Right atrium auricular region (tissue), 2 donors: ENCODE data around the gene PNISR. TPM values are rescaled to one million over a fixed set of nuclear protein-coding genes. Genes with fewer than 3 reads are reported as not detected.

Source experiments
- DNase-seq: peaks from one replicate; pipeline ENCODE4 v3.0.0-alpha.2; 2019; ENCODE audit warnings: low spot score
- H3K27ac ChIP-seq, 2 donors: fragments of 200-600 bp; sonication (generic); 1 replicate in 1 of 2; 2 replicates in 1 of 2; pipeline ENCODE4 v1.5.1; 2016 to 2019
- H3K27me3 ChIP-seq, 2 donors: fragments of 200-600 bp; sonication (generic); one replicate each; pipeline versions ENCODE4 v1.5.1 to v1.6.0; 2017 to 2019
- H3K36me3 ChIP-seq: fragments of 200-600 bp; sonication (generic); one replicate; pipeline ENCODE4 v1.5.1; 2016
- H3K4me1 ChIP-seq, 2 donors: fragments of 200-600 bp; sonication (generic); one replicate each; pipeline versions ENCODE4 v1.5.1 to v1.6.0; 2017 to 2019
- H3K4me3 ChIP-seq, 2 donors: fragments of 200-600 bp; sonication (generic); 1 replicate in 1 of 2; 2 replicates in 1 of 2; pipeline ENCODE4 v1.5.1; 2017 to 2019; ENCODE audit warnings: mild to moderate bottlenecking in 1 of 2, moderate library complexity in 1 of 2
- H3K9me3 ChIP-seq, 2 donors: fragments of 200-600 bp; sonication (generic); one replicate each; pipeline ENCODE4 v1.5.1; 2019
- total RNA-seq, 2 donors: library from RNA; depleted of rRNA; stranded (reverse); fragments of >200 nt; gene quantifications; one replicate each; pipeline ENCODE4 v1.1.0, GENCODE V29; 2016
- TF ChIP-seq, protein P1 (sequence below), 2 donors: fragments of 200-600 bp; sonication (generic); IDR thresholded peaks; one replicate each; pipeline ENCODE4 v1.5.1; 2019; ENCODE audit warnings: antibody characterized with exemption in 2 of 2

Gene PNISR
- total RNA-seq, 2 donors from 2014 or later, result 25.0 to 47.8 TPM

- Histone ChIP-seq H3K9me3 (no peaks in the 10 kb centered on the region), H3K27ac (no peak overlapping the region), H3K36me3 (no peaks in the 10 kb centered on the region), H3K4me3 (no peak overlapping the region), H3K4me1 (peaks cover 0 to 65% of the 10 kb centered on the region in 2 donors), H3K27me3 (no peaks in the 10 kb centered on the region)
- DNase-seq, result no peak
- TF ChIP-seq, protein P1, sequence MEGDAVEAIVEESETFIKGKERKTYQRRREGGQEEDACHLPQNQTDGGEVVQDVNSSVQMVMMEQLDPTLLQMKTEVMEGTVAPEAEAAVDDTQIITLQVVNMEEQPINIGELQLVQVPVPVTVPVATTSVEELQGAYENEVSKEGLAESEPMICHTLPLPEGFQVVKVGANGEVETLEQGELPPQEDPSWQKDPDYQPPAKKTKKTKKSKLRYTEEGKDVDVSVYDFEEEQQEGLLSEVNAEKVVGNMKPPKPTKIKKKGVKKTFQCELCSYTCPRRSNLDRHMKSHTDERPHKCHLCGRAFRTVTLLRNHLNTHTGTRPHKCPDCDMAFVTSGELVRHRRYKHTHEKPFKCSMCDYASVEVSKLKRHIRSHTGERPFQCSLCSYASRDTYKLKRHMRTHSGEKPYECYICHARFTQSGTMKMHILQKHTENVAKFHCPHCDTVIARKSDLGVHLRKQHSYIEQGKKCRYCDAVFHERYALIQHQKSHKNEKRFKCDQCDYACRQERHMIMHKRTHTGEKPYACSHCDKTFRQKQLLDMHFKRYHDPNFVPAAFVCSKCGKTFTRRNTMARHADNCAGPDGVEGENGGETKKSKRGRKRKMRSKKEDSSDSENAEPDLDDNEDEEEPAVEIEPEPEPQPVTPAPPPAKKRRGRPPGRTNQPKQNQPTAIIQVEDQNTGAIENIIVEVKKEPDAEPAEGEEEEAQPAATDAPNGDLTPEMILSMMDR (IDR thresholded peaks at IDR 0.05), result no peak
Measured at GRCh38 chr6:99416226-99416625, 8.9 kb downstream of the PNISR start.

DNA sequence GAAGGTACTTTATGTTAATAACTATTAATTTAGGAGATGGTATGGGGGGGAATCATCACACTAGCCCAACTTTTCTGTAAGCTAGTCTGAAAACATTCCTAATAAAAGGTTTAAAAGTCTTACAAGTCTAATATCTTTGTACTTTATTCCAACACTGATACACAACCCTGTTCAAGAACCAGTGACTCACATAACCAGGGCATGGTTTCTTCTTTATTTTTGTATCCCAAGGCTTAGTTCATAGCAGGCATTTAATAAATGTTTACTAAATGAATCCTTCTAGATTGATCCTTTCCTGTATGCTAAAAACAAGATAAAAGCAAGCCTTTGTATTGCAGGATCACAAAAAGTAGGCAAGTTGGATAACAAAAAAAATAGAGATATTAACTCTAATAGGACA lies 9.7 kb downstream of the PNISR start:
- TF ChIP-seq, protein P1 (IDR thresholded peaks at IDR 0.05), result no peak
- Histone ChIP-seq H3K4me3 (no peak overlapping the region), H3K4me1 (peaks cover 0 to 61% of the 10 kb centered on the region in 2 donors), H3K27me3 (no peaks in the 10 kb centered on the region), H3K27ac (no peak overlapping the region), H3K9me3 (no peaks in the 10 kb centered on the region), H3K36me3 (peaks cover 4% of the 10 kb centered on the region)
- no peak for DNase-seq

GRCh38 chr6:99412065-99412464 lies 13.0 kb downstream of the PNISR start:
- H3K27me3 ChIP-seq, result no peaks in the 10 kb centered on the region
- no peak overlapping the region for H3K27ac ChIP-seq
- H3K36me3 ChIP-seq, result peaks cover 29% of the 10 kb centered on the region
- peaks cover 0 to 40% of the 10 kb centered on the region in 2 donors for H3K4me1 ChIP-seq
- no peak overlapping the region for H3K4me3 ChIP-seq
- no peak for DNase-seq
- TF ChIP-seq, protein P1 (IDR thresholded peaks at IDR 0.05), result no peak
- H3K9me3 ChIP-seq, result no peaks in the 10 kb centered on the region

- Histone ChIP-seq H3K4me1 (peaks cover 0 to 17% of the 10 kb centered on the region in 2 donors), H3K27ac (no peak overlapping the region), H3K36me3 (peaks cover 53% of the 10 kb centered on the region), H3K9me3 (no peaks in the 10 kb centered on the region), H3K4me3 (no peak overlapping the region), H3K27me3 (no peaks in the 10 kb centered on the region)
- TF ChIP-seq, protein P1 (IDR thresholded peaks at IDR 0.05), result no peak
- no peak for DNase-seq
Measured at GRCh38 chr6:99409672-99410071, 15.4 kb downstream of the PNISR start.

GRCh38 chr6:99407076-99407475 lies 18.0 kb downstream of the PNISR start:
- peaks cover 77% of the 10 kb centered on the region for H3K36me3 ChIP-seq
- DNase-seq, result no peak
- peaks cover 0 to 2% of the 10 kb centered on the region in 2 donors for H3K4me1 ChIP-seq
- H3K27ac ChIP-seq, result no peak overlapping the region
- no peaks in the 10 kb centered on the region for H3K9me3 ChIP-seq
- H3K4me3 ChIP-seq, result no peak overlapping the region
- no peaks in the 10 kb centered on the region for H3K27me3 ChIP-seq
- TF ChIP-seq, protein P1 (IDR thresholded peaks at IDR 0.05), result no peak

GRCh38 chr6:99402448-99402847 lies 22.7 kb downstream of the PNISR start:
- no peak overlapping the region for H3K27ac ChIP-seq
- H3K4me1 ChIP-seq, result no peaks in the 10 kb centered on the region
- no peak overlapping the region for H3K4me3 ChIP-seq
- no peak for DNase-seq
- H3K36me3 ChIP-seq, result peaks cover 91% of the 10 kb centered on the region
- TF ChIP-seq, protein P1 (IDR thresholded peaks at IDR 0.05), result no peak
- no peaks in the 10 kb centered on the region for H3K27me3 ChIP-seq
- no peaks in the 10 kb centered on the region for H3K9me3 ChIP-seq
